Activated T-cell treated with anti-CD3 and anti-CD28 coated beads, Interleukin-2, amount 50 U/mL, for 48 hours (primary cell): ENCODE measurements around the gene CISTR.

ENCODE experiments used
- DNase-seq, 2 experiments: peaks; one replicate each; pipeline ENCODE4 v3.0.0-alpha.2; 2020

The CISTR gene

GRCh38 chr12:53743266-53744129 is 8.3 kb downstream of the CISTR start:
- peak; percentile 77 to 83 for DNase-seq

GRCh38 chr12:53740130-53740491 is 11.7 kb downstream of the CISTR start:
- no peak for DNase-seq

GRCh38 chr12:53739214-53740129 is 12.3 kb downstream of the CISTR start:
- DNase-seq, result no peak

GRCh38 chr12:53738406-53739213 is 13.2 kb downstream of the CISTR start:
- DNase-seq, result peak; percentile 63 to 67

- no peak for DNase-seq
Measured at GRCh38 chr12:53737951-53738405, 13.8 kb downstream of the CISTR start.

- DNase-seq, result no peak
Measured at GRCh38 chr12:53737093-53737808, 14.5 kb downstream of the CISTR start.

- no peak for DNase-seq
Measured at GRCh38 chr12:53736592-53736991, 15.2 kb downstream of the CISTR start.

- no peak for DNase-seq
Measured at GRCh38 chr12:53735556-53735955, 16.2 kb downstream of the CISTR start.

- DNase-seq, result no peak
Measured at GRCh38 chr12:53734425-53734824, 17.4 kb downstream of the CISTR start.

GRCh38 chr12:53733807-53734200 is 18.0 kb downstream of the CISTR start:
- DNase-seq, result no peak

- DNase-seq, result no peak
Measured at GRCh38 chr12:53733051-53733806, 18.6 kb downstream of the CISTR start.

GRCh38 chr12:53729644-53730043 is 22.1 kb downstream of the CISTR start:
- no peak for DNase-seq

- DNase-seq, result no peak
Measured at GRCh38 chr12:53728206-53728605, 23.6 kb downstream of the CISTR start.

GRCh38 chr12:53727310-53728041 is 24.3 kb downstream of the CISTR start, which contains the start of gene CALCOCO1:
Gene CALCOCO1, minus strand, starts transcription at chr12:53727452. Its CDS starts 2,210 bp downstream, at chr12:53725242.
- DNase-seq, result peak; percentile 96 to 97

- no peak for DNase-seq
Measured at GRCh38 chr12:53726946-53727309, 24.9 kb downstream of the CISTR start.

GRCh38 chr12:53726341-53726740 is 25.4 kb downstream of the CISTR start:
- no peak for DNase-seq

GRCh38 chr12:53725824-53726223 is 26.0 kb downstream of the CISTR start:
- DNase-seq, result no peak

GRCh38 chr12:53722450-53723041 is 29.2 kb downstream of the CISTR start:
- DNase-seq, result no peak

- DNase-seq, result no peak
Measured at GRCh38 chr12:53720946-53721345, 30.8 kb downstream of the CISTR start.

GRCh38 chr12:53719649-53720048 is 32.1 kb downstream of the CISTR start:
- DNase-seq, result no peak
